ENCODE data around the gene TTLL10.
A peak's percentile ranks its signal among the peaks of the same experiment; 100 is the strongest.

Gene TTLL10

DNA sequence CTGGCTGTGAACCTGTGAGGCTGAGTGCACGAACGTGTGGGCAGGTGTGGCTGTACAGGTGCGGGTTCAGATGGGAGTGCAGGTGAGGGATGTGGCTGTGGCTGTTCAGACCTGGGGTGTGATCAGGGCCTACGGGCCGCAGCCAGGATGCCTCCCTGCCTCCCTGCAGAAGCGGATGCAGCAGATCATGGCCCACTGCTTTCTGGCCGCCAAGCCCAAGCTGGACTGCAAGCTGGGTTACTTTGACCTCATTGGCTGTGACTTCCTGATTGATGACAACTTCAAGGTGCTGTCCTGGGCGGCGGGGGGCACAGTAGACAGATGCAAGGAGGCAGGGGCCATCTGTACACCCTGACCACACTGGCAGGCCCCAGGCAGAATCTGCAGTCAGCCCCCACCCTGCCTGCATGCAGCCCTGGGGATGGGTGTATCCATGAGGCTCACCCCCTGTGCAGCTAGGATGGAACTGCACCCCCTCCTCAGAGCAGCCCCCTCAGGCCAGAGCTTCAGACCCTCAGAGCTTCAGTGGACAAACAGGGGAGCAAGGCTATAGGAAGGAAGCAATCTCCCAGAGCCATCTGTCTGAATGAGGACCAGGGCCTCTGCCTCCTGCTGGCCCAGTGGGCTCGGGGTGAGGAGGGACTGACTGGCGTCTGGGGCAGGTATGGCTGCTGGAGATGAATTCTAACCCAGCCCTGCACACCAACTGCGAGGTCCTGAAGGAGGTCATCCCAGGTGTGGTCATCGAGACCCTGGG lies 22.9 kb downstream of the TTLL10 start:
- no peak for DNase-seq
- H3K4me3 Mint-ChIP-seq: no peak overlapping the region
- peaks cover 1% of the 10 kb centered on the region for H3K27me3 Mint-ChIP-seq
- peaks cover 12% of the 10 kb centered on the region for H3K9me3 Mint-ChIP-seq
- no peak overlapping the region for H3K27ac Mint-ChIP-seq
- H3K36me3 Mint-ChIP-seq (ENCODE audit: low read depth): peaks cover 3% of the 10 kb centered on the region
- H3K4me1 Mint-ChIP-seq: peaks cover 12% of the 10 kb centered on the region
- ATAC-seq: no peak

DNA sequence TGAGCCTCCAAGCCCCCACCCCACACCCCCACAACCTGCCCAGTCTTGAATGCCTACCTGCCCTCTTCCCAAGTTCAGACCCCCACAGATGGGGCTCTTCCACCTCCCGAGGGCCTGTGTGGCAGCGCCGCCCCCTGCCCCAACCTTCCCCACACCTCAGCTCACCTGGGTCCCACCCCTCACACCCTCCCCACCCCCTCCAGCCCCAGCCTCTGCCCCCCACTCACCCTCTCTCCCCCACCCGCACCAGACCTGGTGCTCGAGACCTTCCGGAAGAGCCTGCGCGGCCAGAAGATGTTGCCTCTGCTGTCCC lies 23.5 kb downstream of the TTLL10 start:
- ATAC-seq (no peak), DNase-seq (no peak)
- H3K27ac Mint-ChIP-seq: no peak overlapping the region
- H3K9me3 Mint-ChIP-seq: peaks cover 7% of the 10 kb centered on the region
- H3K4me3 Mint-ChIP-seq: no peak overlapping the region
- no peaks in the 10 kb centered on the region for H3K27me3 Mint-ChIP-seq
- H3K36me3 Mint-ChIP-seq (ENCODE audit: low read depth): peaks cover under 1% of the 10 kb centered on the region
- H3K4me1 Mint-ChIP-seq: peaks cover 12% of the 10 kb centered on the region

DNA sequence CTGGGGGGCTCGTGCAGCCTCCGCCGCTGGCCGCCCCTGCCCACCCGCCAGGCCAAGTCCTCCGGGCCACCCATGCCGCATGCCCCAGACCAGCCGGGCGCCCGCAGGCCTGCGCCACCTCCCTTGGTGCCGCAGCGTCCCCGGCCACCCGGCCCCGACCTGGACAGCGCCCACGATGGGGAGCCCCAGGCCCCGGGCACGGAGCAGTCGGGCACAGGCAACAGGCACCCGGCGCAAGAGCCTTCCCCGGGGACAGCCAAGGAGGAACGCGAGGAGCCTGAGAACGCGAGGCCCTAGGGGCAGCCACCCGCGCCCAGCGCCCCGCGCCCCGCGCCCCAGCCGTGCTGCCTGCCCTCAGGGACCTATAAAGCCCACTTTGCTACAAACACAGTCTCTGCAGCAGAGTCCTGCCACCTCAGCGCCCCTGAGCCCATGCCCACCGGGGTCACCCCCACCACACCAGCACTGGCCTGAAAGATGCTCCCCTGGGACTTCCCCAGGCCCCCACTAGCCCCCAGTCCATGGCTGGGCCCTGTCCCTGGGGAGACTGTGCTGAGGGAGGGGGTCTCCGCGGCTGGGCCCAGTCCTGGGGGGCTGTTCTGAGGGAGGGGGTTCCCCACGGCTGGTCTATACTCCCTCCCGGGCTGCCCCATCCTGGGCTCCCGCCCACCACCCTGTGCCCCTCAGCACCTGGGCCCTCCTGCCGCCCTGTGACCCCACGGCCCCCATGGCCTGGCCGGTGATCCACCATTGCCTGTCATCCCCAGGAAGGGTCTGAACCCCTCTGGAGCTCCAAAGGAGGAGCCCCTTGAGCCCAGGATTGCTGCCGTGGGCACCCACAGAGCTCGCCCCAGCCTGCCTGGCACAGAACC lies 24.1 kb downstream of the TTLL10 start:
- no peak for DNase-seq
- no peak for ATAC-seq
- H3K4me1 Mint-ChIP-seq: peaks cover 12% of the 10 kb centered on the region
- no peak overlapping the region for H3K27ac Mint-ChIP-seq
- H3K36me3 Mint-ChIP-seq (ENCODE audit: low read depth): no peaks in the 10 kb centered on the region
- H3K9me3 Mint-ChIP-seq: peaks cover 7% of the 10 kb centered on the region
- H3K4me3 Mint-ChIP-seq: no peak overlapping the region
- no peaks in the 10 kb centered on the region for H3K27me3 Mint-ChIP-seq

DNA sequence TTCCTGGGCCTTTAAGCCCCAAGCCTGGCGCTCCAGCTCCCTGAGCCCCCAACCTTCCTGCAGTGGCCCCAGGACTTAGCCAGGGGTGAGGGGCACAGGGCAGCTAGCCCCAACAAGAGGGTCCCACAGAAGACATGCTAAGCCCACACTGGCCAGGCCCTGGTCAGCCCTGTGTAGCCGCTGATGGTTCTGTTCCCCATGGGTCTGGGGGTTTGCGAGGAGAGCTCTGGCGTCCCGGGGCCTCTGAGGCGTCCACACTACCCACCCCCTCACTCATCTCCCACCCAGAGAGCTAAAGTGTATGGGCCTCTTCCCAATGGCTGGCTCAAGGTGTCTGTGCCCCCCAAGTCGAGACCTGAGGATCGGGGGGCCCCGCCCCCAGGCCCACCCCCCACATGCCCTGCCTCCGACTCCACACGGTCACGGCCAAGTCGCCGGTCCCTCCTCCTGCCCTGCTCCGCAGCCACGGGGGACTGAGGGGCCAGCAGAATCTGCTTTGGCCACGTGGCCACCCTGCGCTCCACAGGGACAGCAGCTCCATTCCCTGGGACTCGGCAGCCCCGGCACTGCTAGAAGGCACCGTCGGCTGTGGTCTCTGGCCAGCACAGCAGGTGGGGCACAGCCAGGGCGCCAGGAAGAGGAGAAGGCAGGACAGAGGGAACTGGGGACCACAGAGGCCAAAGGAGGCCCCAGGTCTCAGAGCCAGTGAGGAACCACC lies 24.9 kb downstream of the TTLL10 start:
- no peaks in the 10 kb centered on the region for H3K36me3 Mint-ChIP-seq (ENCODE audit: low read depth)
- H3K4me1 Mint-ChIP-seq: peaks cover 12% of the 10 kb centered on the region
- H3K9me3 Mint-ChIP-seq: peaks cover 7% of the 10 kb centered on the region
- no peak for DNase-seq
- ATAC-seq: no peak
- H3K27ac Mint-ChIP-seq: no peak overlapping the region
- H3K4me3 Mint-ChIP-seq: no peak overlapping the region
- no peaks in the 10 kb centered on the region for H3K27me3 Mint-ChIP-seq

DNA sequence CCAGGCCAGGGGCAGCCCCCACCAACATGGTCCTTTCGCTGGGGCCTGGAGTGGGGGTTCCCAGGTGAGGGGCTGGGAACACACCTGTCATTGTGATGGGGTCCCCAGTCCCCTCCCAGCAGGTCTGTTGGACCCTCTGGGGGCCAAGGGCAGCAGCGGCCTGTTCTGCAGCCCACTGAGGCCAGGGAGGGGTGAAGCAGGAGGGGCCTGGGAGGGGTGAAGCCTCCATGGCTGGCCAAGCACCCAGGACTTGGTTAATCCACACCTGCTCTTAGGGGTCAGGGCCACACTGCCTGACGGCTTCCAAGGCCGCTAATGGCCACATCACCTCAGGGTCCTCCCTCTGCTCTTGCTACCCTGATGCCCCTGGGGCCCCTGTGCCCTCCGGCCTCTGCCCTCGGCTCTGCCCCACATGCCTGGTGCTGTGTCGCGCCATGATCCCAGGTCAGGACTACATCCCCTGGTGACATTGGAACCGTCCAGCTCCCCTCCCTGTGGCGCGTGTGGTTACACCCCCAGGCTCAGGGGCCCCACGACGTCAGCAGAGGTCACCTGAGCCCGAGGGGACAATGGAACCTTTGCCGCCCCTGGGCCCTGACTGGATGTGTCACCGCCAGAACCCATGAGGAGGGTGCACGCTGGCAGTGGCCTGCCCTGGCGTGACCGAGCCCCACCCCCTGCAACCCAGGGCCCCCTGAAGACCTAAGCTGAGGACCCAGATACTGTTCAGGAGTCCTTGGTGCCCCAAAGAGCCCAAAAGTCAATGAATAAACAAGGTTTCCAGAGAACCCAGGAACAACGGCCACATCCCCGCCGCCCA lies 25.7 kb downstream of the TTLL10 start:
- H3K27me3 Mint-ChIP-seq: no peaks in the 10 kb centered on the region
- H3K9me3 Mint-ChIP-seq: peaks cover 4% of the 10 kb centered on the region
- peak overlapping the region; percentile 35 for H3K27ac Mint-ChIP-seq
- DNase-seq: no peak
- peak overlapping the region; percentile 48 for H3K4me3 Mint-ChIP-seq
- no peaks in the 10 kb centered on the region for H3K36me3 Mint-ChIP-seq (ENCODE audit: low read depth)
- peaks cover 12% of the 10 kb centered on the region for H3K4me1 Mint-ChIP-seq
- no peak for ATAC-seq

DNA sequence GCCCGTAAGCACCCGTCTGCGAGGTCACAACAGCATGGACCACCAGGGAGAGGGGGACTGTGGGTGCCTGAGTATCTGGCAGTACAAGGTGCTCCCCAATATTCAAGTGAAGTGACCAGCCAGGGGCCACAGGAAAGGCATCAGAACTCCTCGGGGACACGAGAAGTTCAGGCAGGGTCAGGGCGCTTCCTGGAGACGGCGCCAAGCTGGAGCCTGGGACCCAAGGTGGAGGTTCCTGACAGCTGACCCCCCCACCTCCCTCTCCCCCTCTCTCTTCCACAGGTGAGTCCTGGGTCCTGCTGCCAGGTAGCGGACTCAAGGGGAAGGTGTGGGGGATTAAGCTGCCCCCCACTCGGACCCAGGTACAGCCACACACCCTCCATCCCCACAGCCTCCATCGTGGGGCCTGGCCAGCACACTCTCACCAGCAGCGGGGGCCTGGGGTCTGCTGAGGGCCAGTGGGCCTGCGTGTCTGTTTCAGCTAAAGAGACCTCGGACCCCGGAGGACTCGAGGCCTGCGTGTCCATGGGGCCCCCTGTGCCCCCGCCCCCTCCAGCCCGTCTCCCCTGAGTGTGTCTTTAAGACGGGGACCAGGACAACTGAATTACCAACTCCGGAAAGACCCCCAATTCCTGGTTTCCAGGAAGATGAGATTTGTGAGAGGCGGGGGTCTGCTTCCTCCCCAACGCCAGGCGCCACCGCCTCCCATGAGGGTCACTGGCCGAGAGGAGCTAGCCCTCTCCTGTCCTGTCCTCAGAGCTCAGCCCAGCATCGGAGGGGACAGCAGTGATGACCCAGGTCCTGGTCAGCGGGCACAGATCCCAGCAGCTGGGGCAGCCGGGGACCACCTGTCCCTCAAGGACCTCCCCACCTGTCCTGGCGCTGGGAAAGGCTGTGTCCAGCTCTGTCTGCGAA lies 26.5 kb downstream of the TTLL10 start:
- ATAC-seq (no peak), DNase-seq (no peak)
- Mint-ChIP-seq H3K4me3 (peak overlapping the region; percentile 52), H3K9me3 (no peaks in the 10 kb centered on the region), H3K27me3 (no peaks in the 10 kb centered on the region), H3K36me3 (ENCODE audit: low read depth) (no peaks in the 10 kb centered on the region), H3K4me1 (peaks cover 12% of the 10 kb centered on the region), H3K27ac (peak overlapping the region; percentile 76)

DNA sequence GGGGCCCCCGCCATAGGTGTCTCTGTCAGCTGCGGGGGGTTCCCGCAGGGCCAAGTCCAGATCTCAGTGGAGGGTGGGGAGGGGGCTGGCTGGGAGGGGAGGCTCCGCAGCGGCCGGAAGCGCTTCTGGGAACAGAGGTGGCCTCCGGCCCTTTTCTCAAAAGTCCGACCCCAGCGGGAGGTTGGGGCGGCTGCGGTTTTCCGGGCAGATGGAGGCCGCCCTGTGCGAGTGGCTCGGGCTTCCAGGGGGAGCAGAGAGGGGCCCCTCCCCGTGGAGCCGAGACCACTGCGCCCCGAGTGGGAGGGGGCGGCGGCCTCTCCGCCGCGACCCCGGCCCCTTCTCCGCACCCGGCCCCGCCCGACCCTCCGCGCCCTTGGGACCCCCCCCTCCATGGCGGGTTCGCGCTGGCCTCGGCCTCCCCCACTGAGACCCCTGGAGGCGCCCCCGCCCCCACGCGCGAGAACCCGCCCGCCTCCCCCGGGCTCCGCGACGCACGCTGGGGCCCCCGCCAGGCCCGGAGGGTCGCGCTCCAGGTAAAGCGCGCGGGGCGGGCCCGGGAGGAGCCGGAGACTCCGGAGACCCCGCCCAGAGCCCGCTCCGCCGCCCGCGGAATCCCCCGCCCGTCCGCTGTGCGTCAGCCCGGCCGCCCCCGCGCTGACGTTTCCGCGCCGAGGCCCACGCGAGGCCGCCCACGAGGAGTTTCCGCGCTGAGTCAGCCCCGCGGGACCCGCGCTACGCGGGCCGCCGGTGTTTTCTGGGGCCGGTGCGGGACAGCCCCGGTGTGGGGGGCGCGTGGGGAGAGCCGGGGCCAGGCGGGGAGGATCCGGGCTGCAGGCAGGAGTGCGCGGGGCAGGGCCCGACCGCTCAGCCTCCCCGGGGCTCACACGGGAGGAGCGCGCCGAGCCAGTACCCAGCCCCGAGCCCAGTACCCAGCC lies 27.5 kb downstream of the TTLL10 start:
- Mint-ChIP-seq H3K27ac (peak overlapping the region; percentile 76), H3K36me3 (ENCODE audit: low read depth) (no peaks in the 10 kb centered on the region), H3K4me1 (peaks cover 12% of the 10 kb centered on the region), H3K4me3 (peak overlapping the region; percentile 52), H3K9me3 (no peaks in the 10 kb centered on the region), H3K27me3 (no peaks in the 10 kb centered on the region)
- ATAC-seq (peak; percentile 79), DNase-seq (peak; percentile 91)

DNA sequence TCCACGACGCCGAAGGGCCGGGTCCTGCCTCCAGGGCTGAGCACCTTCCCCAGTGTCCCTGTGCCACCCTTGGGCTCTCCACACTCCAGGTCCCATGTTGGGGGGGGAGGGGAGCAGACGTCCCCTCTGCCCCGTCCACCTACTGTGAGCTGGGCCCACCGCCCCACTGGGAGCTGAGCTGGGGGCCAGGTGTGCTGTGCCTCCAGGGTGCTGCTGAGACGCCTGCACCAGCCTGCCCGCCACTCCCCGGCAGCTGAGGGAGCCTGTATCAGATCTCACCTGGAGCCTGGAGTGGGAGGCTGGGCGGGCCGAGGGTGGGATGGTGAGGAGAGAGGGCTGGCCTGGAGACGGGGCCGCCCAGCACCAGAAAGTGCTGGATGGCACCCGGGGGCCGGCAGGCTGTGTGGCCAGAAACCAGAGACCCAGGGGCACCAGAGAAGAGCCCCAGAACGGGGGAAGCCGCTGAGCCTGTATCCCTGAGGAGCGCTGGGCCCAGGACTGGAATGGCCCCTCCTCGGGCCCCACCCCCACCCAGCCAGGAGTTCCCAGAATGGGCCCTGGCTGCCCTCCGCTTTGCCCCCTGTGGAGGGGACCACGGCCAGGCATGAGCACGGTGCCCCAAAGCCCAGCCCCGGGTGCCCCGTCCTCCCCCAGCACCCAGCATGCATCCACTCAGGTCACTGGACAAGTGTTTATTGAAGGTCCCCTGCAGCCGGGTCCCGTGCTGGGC lies 29.3 kb downstream of the TTLL10 start:
- Mint-ChIP-seq H3K4me1 (peaks cover 22% of the 10 kb centered on the region), H3K4me3 (no peak overlapping the region), H3K27me3 (peaks cover 2% of the 10 kb centered on the region), H3K36me3 (ENCODE audit: low read depth) (no peaks in the 10 kb centered on the region), H3K9me3 (no peaks in the 10 kb centered on the region), H3K27ac (no peak overlapping the region)
- ATAC-seq: no peak
- DNase-seq: no peak

DNA sequence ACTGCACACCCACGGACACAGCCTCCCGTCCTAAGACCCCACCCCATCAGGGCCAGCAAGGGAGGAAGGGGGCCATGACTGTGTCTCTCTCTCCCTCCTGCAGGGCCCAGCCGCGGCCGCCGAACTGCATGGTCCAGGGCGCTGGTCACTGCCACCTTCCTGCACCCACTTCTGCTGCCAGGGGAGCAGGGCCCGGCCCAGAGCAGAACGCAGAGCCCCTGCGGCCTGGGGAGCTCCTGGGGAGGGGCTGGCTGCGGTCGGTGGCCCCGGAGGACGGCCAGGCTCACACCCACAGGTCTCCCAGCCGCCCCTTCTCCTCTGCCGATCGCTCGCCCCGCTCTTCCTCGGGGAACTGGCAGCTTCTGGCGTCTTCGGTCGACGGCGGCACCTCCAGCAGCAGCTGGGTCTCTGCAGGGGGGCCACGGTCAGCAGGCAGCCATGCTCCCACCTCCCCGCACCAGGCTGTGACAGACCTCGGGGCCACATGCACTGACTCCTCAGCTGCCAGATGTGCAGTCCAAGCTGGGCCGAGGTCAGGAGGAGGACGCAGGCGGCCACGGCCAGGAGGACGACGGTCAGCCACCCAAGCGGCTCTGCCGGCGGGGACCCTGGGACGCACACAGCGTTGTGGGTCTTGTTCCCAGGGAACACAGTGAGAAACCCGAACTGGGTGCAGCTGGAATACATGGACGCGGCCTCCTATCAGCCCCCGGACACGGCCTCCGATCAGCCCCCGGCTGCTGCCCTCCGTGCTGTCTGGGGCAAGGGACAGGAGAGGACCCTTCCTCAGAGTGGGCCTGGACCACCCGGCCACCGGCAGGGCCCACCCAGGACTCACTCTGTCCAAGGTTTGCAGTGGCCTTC lies 30.1 kb downstream of the TTLL10 start:
- no peak for DNase-seq
- Mint-ChIP-seq H3K9me3 (no peaks in the 10 kb centered on the region), H3K27me3 (peaks cover 2% of the 10 kb centered on the region), H3K4me3 (no peak overlapping the region), H3K36me3 (ENCODE audit: low read depth) (no peaks in the 10 kb centered on the region), H3K27ac (no peak overlapping the region), H3K4me1 (peaks cover 28% of the 10 kb centered on the region)
- no peak for ATAC-seq

DNA sequence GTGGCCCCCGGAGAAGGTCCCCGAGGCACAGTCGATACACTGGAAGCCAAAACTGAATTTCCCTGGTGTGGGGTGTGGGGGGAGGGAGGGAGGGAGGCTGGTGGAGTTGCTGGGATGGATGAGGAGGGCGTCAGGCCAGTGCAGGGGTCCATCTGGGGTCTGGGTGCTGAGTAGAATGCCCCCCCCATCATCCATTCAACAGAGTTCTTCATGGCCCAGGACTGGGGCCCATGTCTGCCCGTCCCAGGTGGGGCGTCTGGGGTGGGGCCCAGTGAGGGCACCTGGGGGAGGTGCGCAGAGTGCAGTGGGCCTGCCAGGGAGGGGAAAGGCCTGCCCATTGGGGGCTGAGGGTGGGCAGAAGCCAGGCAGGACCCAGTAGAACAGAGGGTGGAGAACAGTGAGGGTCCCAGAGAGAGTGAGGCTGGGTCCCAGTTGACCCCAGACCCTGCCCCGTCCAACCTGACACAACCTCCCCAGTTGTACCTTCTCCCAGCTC lies 30.8 kb downstream of the TTLL10 start:
- H3K27ac Mint-ChIP-seq: no peak overlapping the region

DNA sequence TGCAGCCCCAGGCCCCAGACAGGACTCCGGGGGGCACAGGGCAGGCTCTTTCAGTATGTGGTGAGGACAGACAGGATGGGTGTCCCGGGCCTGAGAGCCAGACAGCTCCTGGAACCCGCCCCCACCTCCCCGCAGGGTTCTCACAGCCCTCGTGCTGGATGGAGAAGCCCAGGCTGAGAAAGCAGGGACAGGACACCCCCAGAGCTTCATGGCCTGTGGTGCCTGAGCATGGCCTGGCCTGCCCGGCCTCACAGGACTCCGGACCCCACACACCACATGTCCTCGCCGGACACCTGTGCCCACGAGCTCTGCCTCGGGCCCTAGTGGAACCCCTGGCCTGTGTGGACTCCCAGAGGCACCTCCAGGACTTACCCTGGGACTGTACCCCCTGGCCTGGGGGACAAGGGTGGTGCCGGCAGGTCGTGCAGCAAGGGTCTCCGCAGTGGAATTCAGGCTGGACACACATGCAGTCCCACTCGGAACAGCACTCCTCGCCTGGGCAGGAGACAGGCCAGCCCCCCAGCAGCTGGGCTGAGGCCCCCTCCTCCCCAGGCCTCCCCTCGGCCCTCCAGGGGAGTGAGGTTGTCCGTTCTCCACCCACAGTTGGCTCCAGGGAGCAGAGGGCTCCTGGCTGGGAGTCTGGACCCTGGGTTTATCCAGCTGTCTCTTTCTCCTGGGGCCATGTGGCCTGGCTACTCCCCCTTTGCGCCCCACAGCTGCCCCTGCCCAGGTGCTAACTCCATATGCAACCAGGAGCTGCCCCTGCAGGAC lies 31.5 kb downstream of the TTLL10 start:
- H3K4me1 Mint-ChIP-seq: peaks cover 29% of the 10 kb centered on the region
- H3K36me3 Mint-ChIP-seq (ENCODE audit: low read depth): peaks cover 3% of the 10 kb centered on the region
- no peaks in the 10 kb centered on the region for H3K9me3 Mint-ChIP-seq
- no peak for DNase-seq
- H3K27ac Mint-ChIP-seq: peak overlapping the region; percentile 42
- peaks cover 2% of the 10 kb centered on the region for H3K27me3 Mint-ChIP-seq
- peak overlapping the region; percentile 76 for H3K4me3 Mint-ChIP-seq
- ATAC-seq: no peak

More for the DNA sequence above, 30.8 kb downstream of the TTLL10 start:
- Mint-ChIP-seq H3K4me3 (peak overlapping the region; percentile 76), H3K9me3 (no peaks in the 10 kb centered on the region), H3K4me1 (peaks cover 33% of the 10 kb centered on the region), H3K36me3 (ENCODE audit: low read depth) (no peaks in the 10 kb centered on the region), H3K27me3 (peaks cover 2% of the 10 kb centered on the region)
- ATAC-seq (no peak), DNase-seq (no peak)
